ENCODE measurements around the gene CDH8. TPM values are rescaled to one million over a fixed set of nuclear protein-coding genes. Genes with fewer than 3 reads are reported as not detected.

Gene CDH8
- polyA plus RNA-seq, 1 of the 3 experiments (the other 2 are of a cell fraction) = 0.05 TPM

DNA sequence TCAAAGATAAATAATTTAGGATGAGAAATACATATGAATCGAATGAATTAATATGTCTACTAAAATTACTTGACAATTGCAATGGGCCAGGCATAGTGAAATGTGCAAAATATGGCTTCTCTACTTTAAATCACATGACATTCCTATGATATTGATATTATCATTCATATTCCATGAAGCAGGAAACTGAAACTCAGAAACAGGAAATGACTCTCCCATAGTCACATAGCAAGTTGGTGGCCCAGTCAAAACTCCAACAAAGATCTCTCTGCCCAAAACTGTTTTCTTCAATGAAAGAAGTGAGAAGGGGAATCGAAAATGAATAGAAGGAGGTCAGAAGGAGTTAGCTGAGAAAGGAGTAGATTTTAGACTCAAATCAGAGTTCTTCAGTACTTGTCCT lies 272.2 kb downstream of the CDH8 start:
- Histone ChIP-seq H3K27me3 (ENCODE audit: insufficient read depth) (no peaks in the 10 kb centered on the region), H3K79me2 (ENCODE audit: insufficient read depth) (no peaks in the 10 kb centered on the region), H3K4me3 (ENCODE audit: low read depth in 2 of 2, low read length in 1 of 2) (no peak overlapping the region), H3F3A (replicated peaks; ENCODE audit: insufficient read depth) (no peaks in the 10 kb centered on the region), H3K27ac (ENCODE audit: low read depth in 2 of 2, low read length in 1 of 2) (no peak overlapping the region), H3K9ac (no peak overlapping the region), H3K36me3 (replicated peaks in 1 of 2; ENCODE audit: control insufficient read depth in 1 of 2, insufficient read depth in 2 of 2, low read length in 1 of 2) (no peaks in the 10 kb centered on the region), H2AFZ (ENCODE audit: low read depth) (peak overlapping the region; percentile 58; the same call in 1 of the 2 replicates), H3K9me2 (no peaks in the 10 kb centered on the region), H3K4me2 (no peak overlapping the region), H3K4me1 (ENCODE audit: control insufficient read depth in 1 of 2, insufficient read depth in 2 of 2, low read depth in 1 of 2, low read length in 1 of 2) (peaks cover 0 to 3% of the 10 kb centered on the region in 2 experiments; a peak in 1 of 4 replicates), H3K9me3 (no peaks in the 10 kb centered on the region), H4K20me1 (ENCODE audit: insufficient read depth) (no peaks in the 10 kb centered on the region)
- CTCF ChIA-PET = no interaction called here
- POLR2A ChIA-PET = no interaction called here
- TF ChIP-seq YY1 (IDR thresholded peaks at IDR 0.05; ENCODE audit: low read depth) (no peak), FOXM1 (IDR thresholded peaks at IDR 0.05; ENCODE audit: low read depth) (no peak), ELF1 (IDR thresholded peaks at IDR 0.05) (no peak), NFIC (IDR thresholded peaks at IDR 0.05; ENCODE audit: borderline replicate concordance) (no peak), RCOR1 (IDR thresholded peaks at IDR 0.05; ENCODE audit: low read length) (no peak), GATA2 (CRISPR knock-in tag; IDR thresholded peaks at IDR 0.05) (no peak), MEF2A (IDR thresholded peaks at IDR 0.05; ENCODE audit: borderline replicate concordance, low read depth) (no peak), NRF1 (IDR thresholded peaks at IDR 0.05; ENCODE audit: low read depth, low read length) (no peak), TCF12 (IDR thresholded peaks at IDR 0.05) (no peak), TAF1 (IDR thresholded peaks at IDR 0.05; ENCODE audit: borderline replicate concordance, low read depth, low read length) (no peak), TEAD4 (IDR thresholded peaks at IDR 0.05; ENCODE audit: borderline replicate concordance, insufficient read depth) (no peak), RXRA (IDR thresholded peaks at IDR 0.05; ENCODE audit: borderline replicate concordance, low read depth) (no peak), CHD2 (IDR thresholded peaks at IDR 0.05; ENCODE audit: low read length, partially characterized antibody) (no peak), MXI1 (IDR thresholded peaks at IDR 0.05; ENCODE audit: low read depth, low read length) (no peak)
- TF ChIP-seq, protein P1, sequence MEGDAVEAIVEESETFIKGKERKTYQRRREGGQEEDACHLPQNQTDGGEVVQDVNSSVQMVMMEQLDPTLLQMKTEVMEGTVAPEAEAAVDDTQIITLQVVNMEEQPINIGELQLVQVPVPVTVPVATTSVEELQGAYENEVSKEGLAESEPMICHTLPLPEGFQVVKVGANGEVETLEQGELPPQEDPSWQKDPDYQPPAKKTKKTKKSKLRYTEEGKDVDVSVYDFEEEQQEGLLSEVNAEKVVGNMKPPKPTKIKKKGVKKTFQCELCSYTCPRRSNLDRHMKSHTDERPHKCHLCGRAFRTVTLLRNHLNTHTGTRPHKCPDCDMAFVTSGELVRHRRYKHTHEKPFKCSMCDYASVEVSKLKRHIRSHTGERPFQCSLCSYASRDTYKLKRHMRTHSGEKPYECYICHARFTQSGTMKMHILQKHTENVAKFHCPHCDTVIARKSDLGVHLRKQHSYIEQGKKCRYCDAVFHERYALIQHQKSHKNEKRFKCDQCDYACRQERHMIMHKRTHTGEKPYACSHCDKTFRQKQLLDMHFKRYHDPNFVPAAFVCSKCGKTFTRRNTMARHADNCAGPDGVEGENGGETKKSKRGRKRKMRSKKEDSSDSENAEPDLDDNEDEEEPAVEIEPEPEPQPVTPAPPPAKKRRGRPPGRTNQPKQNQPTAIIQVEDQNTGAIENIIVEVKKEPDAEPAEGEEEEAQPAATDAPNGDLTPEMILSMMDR (IDR thresholded peaks at IDR 0.05) = no peak
- TF ChIP-seq, protein P2, sequence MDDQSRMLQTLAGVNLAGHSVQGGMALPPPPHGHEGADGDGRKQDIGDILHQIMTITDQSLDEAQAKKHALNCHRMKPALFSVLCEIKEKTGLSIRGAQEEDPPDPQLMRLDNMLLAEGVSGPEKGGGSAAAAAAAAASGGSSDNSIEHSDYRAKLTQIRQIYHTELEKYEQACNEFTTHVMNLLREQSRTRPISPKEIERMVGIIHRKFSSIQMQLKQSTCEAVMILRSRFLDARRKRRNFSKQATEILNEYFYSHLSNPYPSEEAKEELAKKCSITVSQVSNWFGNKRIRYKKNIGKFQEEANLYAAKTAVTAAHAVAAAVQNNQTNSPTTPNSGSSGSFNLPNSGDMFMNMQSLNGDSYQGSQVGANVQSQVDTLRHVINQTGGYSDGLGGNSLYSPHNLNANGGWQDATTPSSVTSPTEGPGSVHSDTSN (IDR thresholded peaks at IDR 0.05) = no peak
- TF ChIP-seq, protein P3, sequence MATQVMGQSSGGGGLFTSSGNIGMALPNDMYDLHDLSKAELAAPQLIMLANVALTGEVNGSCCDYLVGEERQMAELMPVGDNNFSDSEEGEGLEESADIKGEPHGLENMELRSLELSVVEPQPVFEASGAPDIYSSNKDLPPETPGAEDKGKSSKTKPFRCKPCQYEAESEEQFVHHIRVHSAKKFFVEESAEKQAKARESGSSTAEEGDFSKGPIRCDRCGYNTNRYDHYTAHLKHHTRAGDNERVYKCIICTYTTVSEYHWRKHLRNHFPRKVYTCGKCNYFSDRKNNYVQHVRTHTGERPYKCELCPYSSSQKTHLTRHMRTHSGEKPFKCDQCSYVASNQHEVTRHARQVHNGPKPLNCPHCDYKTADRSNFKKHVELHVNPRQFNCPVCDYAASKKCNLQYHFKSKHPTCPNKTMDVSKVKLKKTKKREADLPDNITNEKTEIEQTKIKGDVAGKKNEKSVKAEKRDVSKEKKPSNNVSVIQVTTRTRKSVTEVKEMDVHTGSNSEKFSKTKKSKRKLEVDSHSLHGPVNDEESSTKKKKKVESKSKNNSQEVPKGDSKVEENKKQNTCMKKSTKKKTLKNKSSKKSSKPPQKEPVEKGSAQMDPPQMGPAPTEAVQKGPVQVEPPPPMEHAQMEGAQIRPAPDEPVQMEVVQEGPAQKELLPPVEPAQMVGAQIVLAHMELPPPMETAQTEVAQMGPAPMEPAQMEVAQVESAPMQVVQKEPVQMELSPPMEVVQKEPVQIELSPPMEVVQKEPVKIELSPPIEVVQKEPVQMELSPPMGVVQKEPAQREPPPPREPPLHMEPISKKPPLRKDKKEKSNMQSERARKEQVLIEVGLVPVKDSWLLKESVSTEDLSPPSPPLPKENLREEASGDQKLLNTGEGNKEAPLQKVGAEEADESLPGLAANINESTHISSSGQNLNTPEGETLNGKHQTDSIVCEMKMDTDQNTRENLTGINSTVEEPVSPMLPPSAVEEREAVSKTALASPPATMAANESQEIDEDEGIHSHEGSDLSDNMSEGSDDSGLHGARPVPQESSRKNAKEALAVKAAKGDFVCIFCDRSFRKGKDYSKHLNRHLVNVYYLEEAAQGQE (IDR thresholded peaks at IDR 0.05; ENCODE audit: low read depth, low read length) = no peak
- 16% methylated on average over 2 of the region's 2 CpGs for WGBS (ENCODE audit: low lambda C conversion rate)
- DNase-seq = no peak

Measured in SK-N-SH (cell line).